Vagina (tissue), 2 donors: Measurements from ENCODE around the gene CDKL5.

Experiments
- CTCF ChIP-seq, 3 experiments: fragments of 450-650 bp in 2 of 3; fragments of 200-600 bp in 1 of 3; sonication (generic) in 1 of 3; IDR thresholded peaks; one replicate each; pipeline ENCODE4 v1.5.1; 2017 to 2019; ENCODE audit warnings: antibody characterized with exemption in 3 of 3, mild to moderate bottlenecking in 2 of 3, moderate library complexity in 2 of 3
- POLR2A ChIP-seq, 2 donors: fragments of 450-650 bp; IDR thresholded peaks; one replicate each; pipeline ENCODE4 v1.6.1; 2017; ENCODE audit warnings: antibody characterized with exemption in 2 of 2, mild to moderate bottlenecking in 2 of 2, moderate library complexity in 2 of 2
- POLR2AphosphoS5 ChIP-seq, 2 donors: sonication (generic); formaldehyde crosslinking; IDR thresholded peaks; one replicate each; pipeline ENCODE4 v1.9.0; 2017; ENCODE audit warnings: antibody characterized with exemption in 2 of 2, mild to moderate bottlenecking in 2 of 2, low read depth in 1 of 2; ENCODE audit not compliant: insufficient read depth in 1 of 2

DNA sequence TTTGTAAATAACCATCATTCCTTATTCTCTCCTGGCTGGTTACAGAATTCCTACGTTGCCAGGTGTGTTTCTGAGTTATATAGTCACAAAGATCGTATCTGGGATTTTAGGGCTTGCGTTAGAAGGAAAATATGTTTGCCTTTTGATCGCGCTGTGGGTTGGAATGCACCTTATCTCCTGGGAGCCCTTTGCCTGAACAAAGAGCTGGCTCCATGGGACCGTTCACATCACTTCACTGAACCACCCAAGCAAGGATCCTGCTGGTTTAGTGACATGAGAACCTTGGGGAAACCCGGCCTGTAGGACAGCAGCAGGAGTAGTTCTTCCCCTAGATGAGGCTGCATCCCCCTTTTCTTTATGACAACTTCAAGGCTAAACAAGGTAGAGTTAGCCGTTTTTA is 194.9 kb downstream of the CDKL5 start:
- TF ChIP-seq CTCF (IDR thresholded peaks at IDR 0.05) (no peak), POLR2A (IDR thresholded peaks at IDR 0.05) (no peak), POLR2AphosphoS5 (IDR thresholded peaks at IDR 0.05; ENCODE audit: insufficient read depth in 1 of 2, low read depth in 1 of 2) (no peak)
